MM.1S (cell line): Measurements from ENCODE around the gene PPP1R1C.

Experiments
- CTCF ChIP-seq: fragments of 300-600 bp; sonication (generic); IDR thresholded peaks from 2 replicates; pipeline ENCODE4 v1.5.1; 2016; ENCODE audit warnings: antibody characterized with exemption, low read length, mixed read lengths
- EZH2 ChIP-seq: fragments of 300-600 bp; sonication (generic); optimal IDR thresholded peaks from 2 replicates; pipeline ENCODE3; 2017; ENCODE audit warnings: low read depth, mild to moderate bottlenecking, antibody characterized with exemption, low read length, mixed read lengths

GRCh38 chr2:181949047-181949446 lies 36.6 kb upstream of the PPP1R1C start:
- no peak for TF ChIP-seq CTCF
- TF ChIP-seq EZH2, result no peak
